Subcutaneous adipose tissue (tissue), 4 donors: ENCODE measurements around the gene SEPTIN2. TPM values are rescaled to one million over a fixed set of nuclear protein-coding genes. Genes with fewer than 3 reads are reported as not detected.

ENCODE experiments used
- total RNA-seq, 4 donors: library from RNA; depleted of rRNA; stranded (reverse); fragments of >200 nt; gene quantifications; one replicate each; pipeline ENCODE4 v1.1.0, GENCODE V29; 2016
- TF ChIP-seq, protein P1 (sequence below): fragments of 450-650 bp; IDR thresholded peaks from one replicate; pipeline ENCODE4 v1.5.1; 2016; ENCODE audit warnings: low read depth, mild to moderate bottlenecking, control low read depth, antibody characterized with exemption, moderate library complexity

Gene SEPTIN2
- total RNA-seq, 4 donors from 2014 or later = 299 to 428 (median 363) TPM

DNA sequence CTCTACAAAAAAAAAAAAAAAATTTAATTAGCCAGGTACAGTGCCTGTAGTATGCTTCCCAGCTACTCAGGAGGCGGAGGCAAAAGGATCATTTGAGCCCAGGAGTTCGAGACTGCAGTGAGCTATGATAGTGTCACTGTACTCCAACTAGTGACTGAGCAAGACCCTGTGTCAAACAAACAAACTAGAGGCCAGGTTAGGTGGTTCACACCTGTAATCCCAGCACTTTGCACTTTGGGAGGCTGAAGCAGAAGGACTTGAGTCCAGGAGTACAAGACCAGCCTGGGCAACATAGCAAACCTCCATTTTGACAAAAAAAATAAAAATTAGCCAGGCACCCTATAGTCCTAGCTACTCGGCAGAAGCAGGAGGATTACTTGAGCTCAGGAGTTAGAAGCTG lies 13.6 kb upstream of the SEPTIN2 start:
- TF ChIP-seq, protein P1, sequence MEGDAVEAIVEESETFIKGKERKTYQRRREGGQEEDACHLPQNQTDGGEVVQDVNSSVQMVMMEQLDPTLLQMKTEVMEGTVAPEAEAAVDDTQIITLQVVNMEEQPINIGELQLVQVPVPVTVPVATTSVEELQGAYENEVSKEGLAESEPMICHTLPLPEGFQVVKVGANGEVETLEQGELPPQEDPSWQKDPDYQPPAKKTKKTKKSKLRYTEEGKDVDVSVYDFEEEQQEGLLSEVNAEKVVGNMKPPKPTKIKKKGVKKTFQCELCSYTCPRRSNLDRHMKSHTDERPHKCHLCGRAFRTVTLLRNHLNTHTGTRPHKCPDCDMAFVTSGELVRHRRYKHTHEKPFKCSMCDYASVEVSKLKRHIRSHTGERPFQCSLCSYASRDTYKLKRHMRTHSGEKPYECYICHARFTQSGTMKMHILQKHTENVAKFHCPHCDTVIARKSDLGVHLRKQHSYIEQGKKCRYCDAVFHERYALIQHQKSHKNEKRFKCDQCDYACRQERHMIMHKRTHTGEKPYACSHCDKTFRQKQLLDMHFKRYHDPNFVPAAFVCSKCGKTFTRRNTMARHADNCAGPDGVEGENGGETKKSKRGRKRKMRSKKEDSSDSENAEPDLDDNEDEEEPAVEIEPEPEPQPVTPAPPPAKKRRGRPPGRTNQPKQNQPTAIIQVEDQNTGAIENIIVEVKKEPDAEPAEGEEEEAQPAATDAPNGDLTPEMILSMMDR = no peak

DNA sequence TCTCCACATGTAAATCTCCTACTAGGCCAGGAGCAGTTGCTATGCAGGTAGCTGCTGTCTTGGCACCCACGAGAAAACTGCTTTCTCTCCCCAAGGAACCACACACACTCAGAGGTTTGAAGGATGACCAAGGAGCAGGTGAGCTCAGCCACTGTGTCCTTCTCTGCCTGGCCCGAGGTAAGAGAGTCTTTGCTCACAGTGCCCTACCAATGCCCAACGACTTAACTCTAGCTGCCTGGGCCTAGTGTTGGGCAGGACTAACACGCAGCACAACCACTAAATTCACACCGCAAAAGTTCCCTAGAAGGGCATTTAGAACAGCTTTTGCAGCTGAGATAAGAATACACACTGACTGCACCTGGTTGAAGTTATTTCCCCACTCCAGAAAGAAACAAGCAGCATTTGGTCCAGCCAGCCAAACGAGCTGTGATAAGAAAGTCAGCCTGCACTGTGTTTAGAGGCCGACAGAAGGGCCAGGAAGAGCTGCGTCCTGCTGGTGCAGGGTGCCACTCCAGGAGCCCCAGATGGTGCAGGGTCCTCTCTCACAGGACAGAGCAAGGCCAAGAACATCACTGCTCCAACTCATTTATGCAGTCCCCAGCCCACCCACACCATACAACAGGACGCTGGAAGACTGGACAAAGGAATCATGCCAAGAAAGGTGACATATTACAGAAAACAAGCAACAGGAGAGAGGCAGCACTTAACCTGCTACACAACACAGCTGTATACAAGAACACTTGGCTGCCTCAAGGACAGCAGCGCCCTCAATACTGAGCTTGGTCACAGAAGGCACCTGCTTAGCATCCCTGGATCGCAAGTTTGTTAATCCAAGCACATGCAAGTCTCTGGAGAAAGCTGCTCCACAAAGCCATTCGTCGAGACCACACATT lies 12.7 kb upstream of the SEPTIN2 start:
- TF ChIP-seq, protein P1 = no peak

DNA sequence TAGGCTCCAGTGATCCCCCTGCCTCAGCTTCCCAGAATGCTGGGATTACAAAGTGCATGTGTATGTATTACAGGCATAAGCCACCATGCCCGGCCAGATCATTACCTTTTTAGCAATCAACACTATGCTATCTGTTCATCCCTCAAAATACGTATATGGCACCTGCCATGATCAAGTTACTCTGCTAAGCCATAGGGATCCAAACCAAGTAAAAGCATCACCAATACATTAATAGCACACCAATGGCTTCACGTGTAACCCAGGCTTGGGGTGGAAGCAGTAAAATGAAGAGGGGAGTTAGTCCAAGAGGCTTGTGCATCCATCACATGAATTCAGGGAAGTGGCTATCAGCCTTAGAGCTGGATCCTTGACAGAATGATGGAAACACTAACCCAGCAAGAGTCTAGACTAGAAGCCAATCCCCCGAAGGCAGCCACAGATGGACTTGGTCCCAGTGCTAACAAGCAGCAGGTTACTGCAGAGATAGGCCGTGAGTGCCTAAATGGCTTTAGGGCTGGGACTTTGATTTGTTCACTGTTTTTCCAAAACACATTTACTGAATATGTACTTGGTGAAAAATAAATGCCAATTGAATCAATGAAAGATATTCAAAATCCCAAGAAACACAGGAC lies 11.6 kb upstream of the SEPTIN2 start:
- TF ChIP-seq, protein P1 = no peak

DNA sequence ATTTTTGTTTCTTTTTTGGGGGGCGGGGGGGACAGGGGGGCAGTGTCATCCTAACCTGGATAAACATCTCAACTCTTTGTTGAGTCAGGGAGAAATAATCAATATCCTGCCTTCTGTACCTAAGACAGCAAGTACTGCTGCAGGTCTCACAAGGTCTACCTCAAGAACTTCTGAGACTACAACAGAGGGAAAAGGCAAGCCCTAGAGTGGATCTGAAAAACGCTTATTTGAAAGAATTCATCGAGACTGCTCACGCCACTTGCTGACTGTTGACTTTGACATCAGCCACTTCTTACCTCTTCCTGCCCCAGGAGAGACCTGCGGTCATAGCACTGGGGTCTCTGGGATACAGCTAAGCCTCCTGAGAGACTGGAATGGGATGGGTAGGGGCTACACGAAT lies 8.7 kb upstream of the SEPTIN2 start:
- TF ChIP-seq, protein P1 = no peak

DNA sequence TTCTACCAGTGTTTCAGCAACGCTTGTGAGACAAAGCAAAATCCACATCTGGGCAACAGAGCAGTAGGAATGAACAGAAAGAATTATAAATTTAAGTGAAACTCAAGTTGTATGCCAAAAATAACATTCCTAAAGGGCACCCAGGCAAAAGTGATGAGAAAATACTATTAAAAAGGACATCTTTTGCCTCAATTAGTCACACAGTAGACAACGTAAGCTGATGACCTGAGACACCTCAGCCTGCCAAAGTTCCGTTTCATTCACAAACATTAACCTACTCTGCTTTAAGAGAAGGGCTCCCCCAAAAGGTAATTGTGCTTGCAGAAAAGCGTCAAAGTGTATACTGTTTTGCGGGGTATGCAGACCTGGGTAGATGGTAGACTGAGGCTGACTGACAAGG lies 7.5 kb upstream of the SEPTIN2 start:
- TF ChIP-seq, protein P1 = no peak

DNA sequence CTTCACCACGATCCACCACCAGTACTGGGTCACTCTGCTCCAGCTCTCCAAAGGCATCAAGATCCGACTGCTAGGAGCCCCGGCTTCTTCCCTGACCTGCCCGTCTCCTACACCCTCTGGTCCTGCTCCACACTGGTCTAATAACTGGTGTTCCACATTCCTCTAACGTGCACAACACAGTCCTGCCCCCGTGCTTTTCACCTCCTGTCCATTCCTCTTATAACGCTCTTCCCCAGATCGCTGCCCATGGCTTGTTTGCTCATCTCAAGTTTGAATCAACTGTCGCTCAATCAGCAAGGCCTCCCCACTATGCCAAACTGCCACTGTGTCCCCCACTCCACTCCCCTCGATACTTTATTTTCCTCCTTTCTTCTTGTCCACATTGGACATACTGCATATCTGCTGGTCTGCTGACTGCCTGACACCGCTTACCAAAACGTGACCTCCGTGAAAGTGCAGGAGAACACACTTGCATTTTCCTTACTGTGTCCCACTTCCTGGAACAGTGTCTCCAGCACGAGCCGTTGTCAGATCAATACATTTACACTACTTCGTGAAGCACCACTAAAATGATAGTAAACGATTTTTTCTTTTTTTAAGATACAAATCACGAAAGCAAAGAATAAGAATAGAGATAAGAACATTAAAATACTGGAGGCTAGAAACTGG lies 6.8 kb upstream of the SEPTIN2 start:
- TF ChIP-seq, protein P1 = no peak

DNA sequence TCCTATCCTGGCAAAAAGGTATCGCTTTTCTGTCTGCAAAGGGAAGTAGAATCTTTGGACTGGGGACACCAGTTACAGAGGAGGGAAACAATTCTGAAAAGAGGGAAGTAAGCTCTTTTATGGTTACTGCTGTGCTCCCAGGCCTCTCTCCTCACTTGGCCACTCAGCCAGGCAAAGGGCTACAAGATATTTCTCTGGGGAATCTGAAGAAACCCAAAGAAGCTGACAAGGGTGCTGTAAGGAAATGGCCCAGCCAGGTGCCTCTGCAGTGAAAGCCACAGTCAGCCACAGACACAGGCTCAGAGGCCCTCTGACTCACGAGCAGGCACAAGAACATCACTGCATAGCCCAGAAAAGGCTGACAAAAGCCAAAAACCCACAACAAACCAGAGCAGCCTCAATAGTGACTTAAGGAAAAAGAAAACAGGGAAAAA lies 6.0 kb upstream of the SEPTIN2 start:
- TF ChIP-seq, protein P1 = no peak
